Liver (tissue), 9 donors: ENCODE data around the gene ABHD8. TPM values are rescaled to one million over a fixed set of nuclear protein-coding genes. Genes with fewer than 3 reads are reported as not detected.

Source experiments
- DNase-seq: peaks from one replicate; pipeline ENCODE4 v3.0.0-alpha.2; 2017; ENCODE audit warnings: low spot score
- H3K27ac ChIP-seq, 2 donors: one replicate each; pipeline ENCODE4 v1.7.0; 2013; ENCODE audit warnings: inconsistent platforms in 2 of 2, low read length in 2 of 2, control low read depth in 1 of 2, low read depth in 1 of 2, mild to moderate bottlenecking in 1 of 2
- H3K27me3 ChIP-seq, 4 donors: one replicate each; pipeline versions ENCODE4 v1.6.1 to v1.7.0; 2013; ENCODE audit warnings: low read length in 3 of 4, inconsistent platforms in 1 of 4, mild to moderate bottlenecking in 1 of 4, moderate library complexity in 1 of 4; ENCODE audit not compliant: control insufficient read depth in 4 of 4, insufficient read depth in 4 of 4
- H3K36me3 ChIP-seq, 4 donors: one replicate each; pipeline versions ENCODE4 v1.6.1 to v1.7.0; 2013; ENCODE audit warnings: low read length in 3 of 4, mild to moderate bottlenecking in 3 of 4, low read depth in 1 of 4, moderate library complexity in 1 of 4; ENCODE audit not compliant: control insufficient read depth in 4 of 4, insufficient read depth in 3 of 4
- H3K4me1 ChIP-seq, 4 donors: one replicate each; pipeline versions ENCODE4 v1.6.1 to v1.7.0; 2013; ENCODE audit warnings: low read length in 3 of 4, mild to moderate bottlenecking in 3 of 4, moderate library complexity in 1 of 4; ENCODE audit not compliant: control insufficient read depth in 4 of 4, insufficient read depth in 4 of 4
- H3K4me3 ChIP-seq, 3 donors: one replicate each; pipeline versions ENCODE4 v1.6.1 to v1.7.0; 2013; ENCODE audit warnings: low read length in 3 of 3, control low read depth in 1 of 3, low read depth in 1 of 3, mild to moderate bottlenecking in 1 of 3
- H3K9ac ChIP-seq, 2 donors: one replicate each; pipeline ENCODE4 v1.7.0; 2013; ENCODE audit warnings: low read length in 2 of 2, mild to moderate bottlenecking in 2 of 2, moderate library complexity in 2 of 2, control low read depth in 1 of 2, low read depth in 1 of 2
- H3K9me3 ChIP-seq, 4 donors: one replicate each; pipeline versions ENCODE4 v1.6.1 to v1.7.0; 2013; ENCODE audit warnings: low read length in 3 of 4; ENCODE audit not compliant: control insufficient read depth in 4 of 4
- EGR1 ChIP-seq, 2 donors: IDR thresholded peaks; 2 replicates each; pipeline ENCODE4 v1.6.1; 2016 to 2018; ENCODE audit warnings: antibody characterized with exemption in 2 of 2, low read depth in 2 of 2
- FOXA1 ChIP-seq: IDR thresholded peaks from 2 replicates; pipeline ENCODE4 v1.6.1; 2016; ENCODE audit warnings: antibody characterized with exemption
- FOXA2 ChIP-seq: IDR thresholded peaks from 2 replicates; pipeline ENCODE4 v1.6.1; 2016; ENCODE audit warnings: antibody characterized with exemption
- GABPA ChIP-seq, 2 donors: IDR thresholded peaks in 1 of 2; conservative IDR thresholded peaks in 1 of 2; 2 replicates each; pipeline ENCODE4 v1.6.1; 2016; ENCODE audit warnings: antibody characterized with exemption in 2 of 2, mild to moderate bottlenecking in 1 of 2, moderate library complexity in 1 of 2
- HNF4A ChIP-seq, 2 donors: conservative IDR thresholded peaks; 2 replicates each; pipeline ENCODE4 v1.6.1; 2016; ENCODE audit warnings: antibody characterized with exemption in 2 of 2, mild to moderate bottlenecking in 2 of 2
- HNF4G ChIP-seq: IDR thresholded peaks from 2 replicates; pipeline ENCODE4 v1.6.1; 2016; ENCODE audit warnings: antibody characterized with exemption
- JUND ChIP-seq, 2 donors: IDR thresholded peaks; 2 replicates each; pipeline ENCODE4 v1.6.1; 2016; ENCODE audit warnings: antibody characterized with exemption in 2 of 2
- NR2F2 ChIP-seq: IDR thresholded peaks from 2 replicates; pipeline ENCODE4 v1.6.1; 2016; ENCODE audit warnings: antibody characterized with exemption
- RAD21 ChIP-seq, 2 donors: IDR thresholded peaks; 2 replicates each; pipeline ENCODE4 v1.6.1; 2016; ENCODE audit warnings: antibody characterized with exemption in 2 of 2, mild to moderate bottlenecking in 2 of 2
- RXRA ChIP-seq, 2 donors: IDR thresholded peaks; 2 replicates each; pipeline ENCODE4 v1.6.1; 2017 to 2018; ENCODE audit warnings: antibody characterized with exemption in 2 of 2, mild to moderate bottlenecking in 1 of 2
- SP1 ChIP-seq: IDR thresholded peaks from 2 replicates; pipeline ENCODE4 v1.6.1; 2018; ENCODE audit warnings: antibody characterized with exemption, mild to moderate bottlenecking
- TAF1 ChIP-seq: conservative IDR thresholded peaks from 2 replicates; pipeline ENCODE4 v1.6.1; 2016; ENCODE audit warnings: antibody characterized with exemption, mild to moderate bottlenecking
- YY1 ChIP-seq: IDR thresholded peaks from 2 replicates; pipeline ENCODE4 v1.6.1; 2016; ENCODE audit warnings: antibody characterized with exemption, mild to moderate bottlenecking
- WGBS: extraction: QIAGEN DNeasy Blood & Tissue Kit; methylation state at CpG from one replicate; pipeline ENCODE4 v1.1.7; 2013; 5-methylcytosine and 5-hydroxymethylcytosine counted together
- polyA plus RNA-seq, 2 donors: library from polyadenylated mRNA; stranded (reverse) in 1 of 2; unstranded in 1 of 2; fragments of 200-250 nt in 1 of 2; fragments of >200 nt in 1 of 2; fragmentation: Nextera tagmentation in 1 of 2; extraction: Ambion mirVana in 1 of 2; gene quantifications; one replicate each; pipeline versions ENCODE4 v1.2.1 to v1.2.3, GENCODE V29; 2013 to 2015
- total RNA-seq, 2 donors: library from RNA; depleted of rRNA; stranded (reverse); fragments of >200 nt; gene quantifications; one replicate each; pipeline ENCODE4 v1.2.3, GENCODE V29; 2014
- TF ChIP-seq, protein P1 (sequence below): IDR thresholded peaks from 2 replicates; pipeline ENCODE4 v1.6.1; 2016; ENCODE audit warnings: antibody characterized with exemption
- TF ChIP-seq, protein P2 (sequence below): fragments of 150-350 bp; IDR thresholded peaks from 2 replicates; pipeline ENCODE4 v1.5.1; 2017; ENCODE audit warnings: improper control_type of control experiment, low read depth, low read length; ENCODE audit not compliant: missing input control
- TF ChIP-seq, protein P3 (sequence below): IDR thresholded peaks from 2 replicates; pipeline ENCODE4 v1.6.1; 2016; ENCODE audit warnings: antibody characterized with exemption
- TF ChIP-seq, protein P4 (sequence below): IDR thresholded peaks from 2 replicates; pipeline ENCODE4 v1.6.1; 2016; ENCODE audit warnings: antibody characterized with exemption
- donor health status: healthy.
- donor health status: healthy.
- donor health status: healthy.
- donor health status: healthy.
- donor health status: healthy.

The ABHD8 gene
- total and polyA plus RNA-seq, 4 donors: 6.3 to 26.9 (median 14.4) TPM

DNA sequence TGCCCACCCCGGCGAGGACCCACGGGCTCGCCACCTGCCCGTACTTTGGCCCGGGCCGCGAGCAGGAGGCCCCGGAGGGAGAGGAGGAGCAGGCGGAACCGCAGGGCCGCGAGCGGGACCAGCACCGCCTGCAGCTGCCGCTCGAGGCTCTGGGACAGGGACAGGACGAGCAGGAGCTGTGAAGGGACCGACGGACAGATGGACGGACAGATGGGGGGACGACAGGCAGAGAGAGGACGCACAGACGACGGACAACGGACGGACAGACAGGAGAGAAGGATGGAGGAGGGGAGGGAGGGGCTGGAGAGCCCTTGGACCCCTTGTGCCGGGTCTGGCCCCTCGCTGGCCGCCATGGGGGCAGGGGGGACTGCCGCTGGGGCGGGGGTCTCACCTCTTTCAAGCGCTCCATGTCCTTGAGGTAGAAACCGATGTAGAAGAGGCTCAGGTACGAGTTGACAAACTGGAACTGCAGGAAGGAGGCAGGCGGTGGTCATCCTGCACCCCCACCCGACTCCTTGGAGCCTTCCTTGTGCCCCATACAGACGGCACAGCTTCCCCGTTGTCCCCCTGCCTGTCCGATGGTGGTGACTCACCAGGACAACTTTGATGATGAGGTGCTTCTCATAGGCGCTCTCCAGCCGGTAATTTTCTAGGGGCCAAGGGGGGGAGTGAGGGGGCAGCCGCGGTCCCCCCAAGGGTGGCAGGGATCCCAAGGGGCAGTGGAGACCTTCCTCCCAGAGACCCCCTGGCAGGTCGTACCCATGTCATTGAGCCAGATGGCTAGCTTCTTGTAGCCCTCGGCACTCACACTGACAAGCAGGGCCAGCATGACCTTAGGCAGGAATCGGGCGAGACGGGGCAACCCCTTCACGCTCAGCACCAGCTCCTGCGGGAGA lies 26.4 kb upstream of the ABHD8 start:
- Histone ChIP-seq H3K36me3 (no peaks in the 10 kb centered on the region), H3K4me3 (no peak overlapping the region), H3K9ac (no peak overlapping the region), H3K27ac (no peak overlapping the region), H3K9me3 (no peaks in the 10 kb centered on the region), H3K4me1 (peaks cover 15 to 32% (median 21%) of the 10 kb centered on the region in 4 donors), H3K27me3 (no peaks in the 10 kb centered on the region)
- WGBS: 68% methylated on average over 51 of the region's 51 CpGs
- TF ChIP-seq, protein P1, sequence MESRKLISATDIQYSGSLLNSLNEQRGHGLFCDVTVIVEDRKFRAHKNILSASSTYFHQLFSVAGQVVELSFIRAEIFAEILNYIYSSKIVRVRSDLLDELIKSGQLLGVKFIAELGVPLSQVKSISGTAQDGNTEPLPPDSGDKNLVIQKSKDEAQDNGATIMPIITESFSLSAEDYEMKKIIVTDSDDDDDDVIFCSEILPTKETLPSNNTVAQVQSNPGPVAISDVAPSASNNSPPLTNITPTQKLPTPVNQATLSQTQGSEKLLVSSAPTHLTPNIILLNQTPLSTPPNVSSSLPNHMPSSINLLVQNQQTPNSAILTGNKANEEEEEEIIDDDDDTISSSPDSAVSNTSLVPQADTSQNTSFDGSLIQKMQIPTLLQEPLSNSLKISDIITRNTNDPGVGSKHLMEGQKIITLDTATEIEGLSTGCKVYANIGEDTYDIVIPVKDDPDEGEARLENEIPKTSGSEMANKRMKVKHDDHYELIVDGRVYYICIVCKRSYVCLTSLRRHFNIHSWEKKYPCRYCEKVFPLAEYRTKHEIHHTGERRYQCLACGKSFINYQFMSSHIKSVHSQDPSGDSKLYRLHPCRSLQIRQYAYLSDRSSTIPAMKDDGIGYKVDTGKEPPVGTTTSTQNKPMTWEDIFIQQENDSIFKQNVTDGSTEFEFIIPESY: no peak
- TF ChIP-seq FOXA2 (no peak), YY1 (no peak), FOXA1 (no peak), HNF4A (conservative IDR thresholded peaks at IDR 0.05) (no peak), RAD21 (IDR thresholded peaks at IDR 0.05) (no peak), SP1 (no peak), EGR1 (IDR thresholded peaks at IDR 0.05; ENCODE audit: low read depth in 2 of 2) (no peak), TAF1 (no peak), JUND (IDR thresholded peaks at IDR 0.05) (no peak), RXRA (IDR thresholded peaks at IDR 0.05) (no peak), HNF4G (no peak), NR2F2 (no peak)
- TF ChIP-seq, protein P2, sequence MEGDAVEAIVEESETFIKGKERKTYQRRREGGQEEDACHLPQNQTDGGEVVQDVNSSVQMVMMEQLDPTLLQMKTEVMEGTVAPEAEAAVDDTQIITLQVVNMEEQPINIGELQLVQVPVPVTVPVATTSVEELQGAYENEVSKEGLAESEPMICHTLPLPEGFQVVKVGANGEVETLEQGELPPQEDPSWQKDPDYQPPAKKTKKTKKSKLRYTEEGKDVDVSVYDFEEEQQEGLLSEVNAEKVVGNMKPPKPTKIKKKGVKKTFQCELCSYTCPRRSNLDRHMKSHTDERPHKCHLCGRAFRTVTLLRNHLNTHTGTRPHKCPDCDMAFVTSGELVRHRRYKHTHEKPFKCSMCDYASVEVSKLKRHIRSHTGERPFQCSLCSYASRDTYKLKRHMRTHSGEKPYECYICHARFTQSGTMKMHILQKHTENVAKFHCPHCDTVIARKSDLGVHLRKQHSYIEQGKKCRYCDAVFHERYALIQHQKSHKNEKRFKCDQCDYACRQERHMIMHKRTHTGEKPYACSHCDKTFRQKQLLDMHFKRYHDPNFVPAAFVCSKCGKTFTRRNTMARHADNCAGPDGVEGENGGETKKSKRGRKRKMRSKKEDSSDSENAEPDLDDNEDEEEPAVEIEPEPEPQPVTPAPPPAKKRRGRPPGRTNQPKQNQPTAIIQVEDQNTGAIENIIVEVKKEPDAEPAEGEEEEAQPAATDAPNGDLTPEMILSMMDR: no peak
- TF ChIP-seq, protein P3, sequence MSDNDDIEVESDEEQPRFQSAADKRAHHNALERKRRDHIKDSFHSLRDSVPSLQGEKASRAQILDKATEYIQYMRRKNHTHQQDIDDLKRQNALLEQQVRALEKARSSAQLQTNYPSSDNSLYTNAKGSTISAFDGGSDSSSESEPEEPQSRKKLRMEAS: no peak
- TF ChIP-seq, protein P4, sequence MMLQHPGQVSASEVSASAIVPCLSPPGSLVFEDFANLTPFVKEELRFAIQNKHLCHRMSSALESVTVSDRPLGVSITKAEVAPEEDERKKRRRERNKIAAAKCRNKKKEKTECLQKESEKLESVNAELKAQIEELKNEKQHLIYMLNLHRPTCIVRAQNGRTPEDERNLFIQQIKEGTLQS: no peak
- no peak for DNase-seq

DNA sequence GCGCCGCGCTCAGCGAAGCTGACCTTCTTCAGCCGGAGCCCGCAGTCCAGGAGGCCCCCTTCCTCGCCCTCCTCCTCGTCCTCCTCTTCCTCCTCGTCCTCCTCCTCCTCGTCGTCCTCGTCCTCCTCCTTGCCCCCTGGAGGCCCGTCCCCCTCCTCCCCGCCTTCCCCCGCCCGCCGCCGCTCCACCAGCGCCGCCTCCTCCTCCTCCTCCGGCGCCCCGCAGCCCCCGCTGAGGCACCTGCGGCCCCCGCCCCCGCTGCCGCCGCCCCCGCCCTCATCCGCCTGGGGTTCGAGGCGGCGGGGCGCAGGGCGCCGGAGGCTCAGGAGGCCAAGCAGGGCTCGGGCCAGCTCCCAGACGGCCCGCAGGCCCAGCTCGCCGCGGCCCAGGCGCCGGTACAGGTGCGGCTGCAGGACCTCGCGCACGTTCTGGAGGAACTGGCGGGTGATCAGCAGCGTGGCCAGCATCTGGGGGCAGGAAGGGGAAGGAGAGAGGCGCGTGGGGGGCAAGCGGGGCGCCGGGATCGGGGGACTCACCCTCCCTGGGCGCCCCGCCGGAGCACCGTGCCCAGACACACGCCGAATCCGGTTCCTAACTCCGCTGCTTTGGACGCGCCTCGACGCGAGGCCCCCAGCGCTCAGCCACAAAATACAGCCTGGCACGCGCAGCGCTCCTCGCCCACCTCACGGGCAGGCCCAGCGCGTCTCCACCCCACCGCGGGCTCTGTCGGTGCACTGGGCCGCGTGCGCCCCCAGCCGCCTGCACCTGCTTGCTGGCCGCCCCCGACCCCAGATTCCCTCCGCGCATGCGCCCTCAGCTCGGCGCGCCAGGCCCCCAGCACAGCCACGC lies 25.5 kb upstream of the ABHD8 start:
- DNase-seq: no peak
- no peaks in the 10 kb centered on the region for H3K9me3 ChIP-seq
- no peak for TF ChIP-seq NR2F2
- TF ChIP-seq, protein P2: no peak
- TF ChIP-seq, protein P4: no peak
- TF ChIP-seq SP1: no peak
- no peak for TF ChIP-seq YY1
- no peak for TF ChIP-seq GABPA (IDR thresholded peaks at IDR 0.05 in 1 of 2, conservative IDR thresholded peaks at IDR 0.05 in 1 of 2)
- TF ChIP-seq HNF4A (conservative IDR thresholded peaks at IDR 0.05): no peak
- TF ChIP-seq RXRA (IDR thresholded peaks at IDR 0.05): no peak
- TF ChIP-seq RAD21 (IDR thresholded peaks at IDR 0.05): no peak
- no peaks in the 10 kb centered on the region for H3K36me3 ChIP-seq
- H3K9ac ChIP-seq: no peak overlapping the region
- 28% methylated on average over 94 of the region's 94 CpGs for WGBS
- no peak overlapping the region for H3K27ac ChIP-seq
- H3K27me3 ChIP-seq: no peaks in the 10 kb centered on the region
- H3K4me3 ChIP-seq: peak overlapping the region in 1 of 3 donors; percentile 44
- peaks cover 13 to 25% (median 15%) of the 10 kb centered on the region in 4 donors for H3K4me1 ChIP-seq
